ENCODE results near the gene GOLGA6L10.

- TF ChIP-seq POLR2A (IDR thresholded peaks at IDR 0.05; ENCODE audit: low read depth), result no peak
- no peak for TF ChIP-seq CTCF (IDR thresholded peaks at IDR 0.05)
Measured at GRCh38 chr15:82294061-82294690, 55.1 kb downstream of the GOLGA6L10 start.

Measured in esophagus muscularis mucosa (tissue), 3 donors.